Measurements from ENCODE around the gene CYP39A1.

DNA sequence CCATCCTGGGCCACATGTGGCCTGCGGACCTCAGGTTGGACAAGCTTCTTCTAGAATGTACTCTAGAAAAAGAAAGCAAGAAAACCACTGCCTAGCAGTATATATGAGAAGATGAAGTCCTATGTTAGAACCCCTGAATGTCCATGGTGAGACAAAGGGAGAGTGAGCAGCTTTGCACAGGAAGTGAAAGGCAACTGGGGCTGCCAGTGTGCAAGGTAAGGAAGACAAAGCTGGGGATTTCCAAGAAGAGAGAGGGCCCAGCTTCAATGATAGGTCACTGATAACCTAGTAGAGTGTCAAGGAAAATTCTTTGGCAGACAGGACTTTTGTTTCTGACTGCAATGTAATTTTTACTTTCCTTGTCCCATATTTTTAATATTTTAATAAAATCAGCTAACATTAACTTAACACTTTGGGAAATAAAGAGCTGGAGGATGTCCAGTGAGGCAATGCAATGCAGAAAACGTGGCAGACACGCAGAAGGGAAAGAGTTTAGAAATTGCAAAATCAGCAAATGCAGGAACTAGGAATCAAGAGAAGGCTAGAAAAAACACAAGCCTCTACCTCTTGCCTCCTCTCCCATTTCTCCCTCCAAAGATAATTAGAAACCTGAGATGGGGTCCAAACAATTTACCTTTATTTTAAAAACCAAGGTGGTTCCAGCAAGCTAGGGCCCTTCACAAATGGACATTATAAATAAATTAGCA lies 47.4 kb downstream of the CYP39A1 start:
- TF ChIP-seq MXI1 (IDR thresholded peaks at IDR 0.05; ENCODE audit: low read depth, low read length) (no peak), POLR2AphosphoS5 (IDR thresholded peaks at IDR 0.05; ENCODE audit: control insufficient read depth, insufficient read depth, low read depth, low read length) (no peak), POLR2A (conservative IDR thresholded peaks at IDR 0.05) (no peak), FOXA1 (IDR thresholded peaks at IDR 0.05; ENCODE audit: borderline replicate concordance) (no peak), ZNF253 (CRISPR knock-in tag; conservative IDR thresholded peaks at IDR 0.05) (no peak)

Data from K562 (cell line).